OCI-LY7 (cell line): ENCODE data around the gene ATP6AP1. TPM values are rescaled to one million over a fixed set of nuclear protein-coding genes. Genes with fewer than 3 reads are reported as not detected.

Experiments
- BruUV-seq: library from RNA; stranded (reverse); fragments of 400-500 nt; replicated peaks from 2 replicates; lab custom pipeline; 2021; lab: Mats Ljungman, UMichigan
- CTCF ChIA-PET: fragments of 300-600 bp; sonication (Branson Sonifier 250); formaldehyde crosslinking; loops from one replicate; lab custom pipeline; 2022; ENCODE audit warnings: antibody characterized with exemption; ENCODE audit not compliant: unreplicated experiment; lab: Charles Lee
- POLR2A ChIA-PET: fragments of 300-600 bp; sonication (Branson Sonifier 250); formaldehyde crosslinking; loops from one replicate; lab custom pipeline; 2022; ENCODE audit warnings: antibody characterized with exemption; lab: Charles Lee
- DNase-seq: peaks from one replicate; pipeline ENCODE4 v3.0.0-alpha.2; 2015; ENCODE audit warnings: low spot score
- H2AFZ ChIP-seq: fragments of 200-600 bp; sonication (generic), shearing (Covaris generic); 2 replicates; pipeline ENCODE4 v1.6.1; 2014; ENCODE audit warnings: mild to moderate bottlenecking, antibody characterized with exemption, low read length, moderate library complexity
- H3K27ac ChIP-seq: fragments of 200-600 bp; sonication (generic); 2 replicates; pipeline ENCODE4 v1.5.1; 2014; ENCODE audit warnings: mixed run types, low read depth, mild to moderate bottlenecking, moderate library complexity, low read length, inconsistent platforms; ENCODE audit not compliant: poor library complexity, severe bottlenecking
- H3K36me3 ChIP-seq: fragments of 200-600 bp; sonication (generic); 2 replicates; pipeline ENCODE4 v1.6.1; 2014; ENCODE audit warnings: mild to moderate bottlenecking, antibody characterized with exemption, low read length, moderate library complexity, mixed read lengths; ENCODE audit not compliant: insufficient read depth
- H3K4me1 ChIP-seq: fragments of 200-600 bp; sonication (generic); 2 replicates; pipeline ENCODE4 v1.5.1; 2014; ENCODE audit warnings: mild to moderate bottlenecking, low read length; ENCODE audit not compliant: insufficient read depth, poor library complexity, severe bottlenecking
- H3K4me2 ChIP-seq: fragments of 200-600 bp; sonication (generic); 2 replicates; pipeline ENCODE4 v1.6.1; 2014; ENCODE audit warnings: mild to moderate bottlenecking, low read length
- H3K4me3 ChIP-seq: fragments of 200-600 bp; sonication (generic); 2 replicates; pipeline ENCODE4 v1.5.1; 2014; ENCODE audit warnings: mild to moderate bottlenecking, low read depth, low read length; ENCODE audit not compliant: poor library complexity, severe bottlenecking
- H3K79me2 ChIP-seq: fragments of 200-600 bp; sonication (generic); 2 replicates; pipeline ENCODE4 v1.6.1; 2016; ENCODE audit warnings: low read depth, mild to moderate bottlenecking, low read length, moderate library complexity, mixed read lengths; ENCODE audit not compliant: insufficient read depth
- H3K9me2 ChIP-seq: fragments of 200-600 bp; sonication (generic); 2 replicates; pipeline ENCODE4 v1.6.1; 2016; ENCODE audit warnings: mild to moderate bottlenecking, low read length, mixed read lengths; ENCODE audit not compliant: insufficient read depth
- H3K9me3 ChIP-seq: fragments of 200-600 bp; sonication (generic); 2 replicates; pipeline ENCODE4 v1.6.1; 2014; ENCODE audit warnings: mild to moderate bottlenecking, mixed run types, low read length, mixed read lengths
- H4K20me1 ChIP-seq: fragments of 200-600 bp; sonication (generic); 2 replicates; pipeline ENCODE4 v1.6.1; 2014; ENCODE audit warnings: mild to moderate bottlenecking, antibody characterized with exemption, low read length, moderate library complexity, mixed read lengths; ENCODE audit not compliant: insufficient read depth
- CTCF ChIP-seq: fragments of 200-600 bp; sonication (generic); conservative IDR thresholded peaks from 2 replicates; pipeline ENCODE4 v1.5.1; 2014; ENCODE audit warnings: mild to moderate bottlenecking, antibody characterized with exemption, low read length, moderate library complexity, mixed read lengths
- EZH2phosphoT487 ChIP-seq: fragments of 200-600 bp; sonication (generic); IDR thresholded peaks from 2 replicates; pipeline ENCODE4 v1.6.1; 2018; ENCODE audit warnings: low read depth, borderline replicate concordance, mild to moderate bottlenecking, mixed run types, antibody characterized with exemption, low read length, moderate library complexity, mixed read lengths
- intact Hi-C: fragments of 100-400 bp; cut with micrococcal nuclease; formaldehyde crosslinking; loops from one replicate; pipeline ENCODE4 v1.10.0; 2022; ENCODE audit not compliant: unreplicated experiment
- total RNA-seq, 2 experiments: library from RNA; depleted of rRNA in 1 of 2; stranded (reverse); fragments of >200 nt in 1 of 2; shearing (Covaris generic) in 1 of 2; gene quantifications; 2 replicates each; pipeline ENCODE4 v1.2.3, GENCODE V29; 2014 to 2022

The ATP6AP1 gene
- total RNA-seq, 2 experiments from 2014 or later = 26.4 to 39.5 TPM

DNA sequence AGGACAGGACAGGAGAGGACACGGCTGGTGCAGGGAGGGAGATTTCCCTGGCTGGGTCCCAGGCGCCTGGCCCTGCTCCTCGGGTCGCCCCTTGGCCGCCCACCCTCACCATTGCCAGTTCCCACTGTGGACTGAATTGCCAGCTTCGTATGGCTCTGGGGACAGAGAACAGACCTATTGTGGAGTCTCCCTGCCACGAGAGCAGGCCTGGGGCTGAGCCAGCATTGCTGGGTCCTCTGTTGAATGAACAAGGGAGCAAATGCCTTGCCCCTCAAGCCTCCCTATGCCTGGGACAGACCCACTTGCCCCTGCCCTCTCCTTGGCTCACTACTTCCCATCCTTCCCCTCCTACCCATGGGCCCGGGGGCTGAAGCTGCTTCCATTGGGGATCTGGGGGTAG lies 33.9 kb downstream of the ATP6AP1 start:
- intact Hi-C loops = no loop called here
- no peak for DNase-seq
- BruUV-seq = no TSS peak
- TF ChIP-seq EZH2phosphoT487 = no peak
- no peak for TF ChIP-seq CTCF
- H4K20me1 ChIP-seq = no peaks in the 10 kb centered on the region
- H3K9me3 ChIP-seq = no peaks in the 10 kb centered on the region
- no peak overlapping the region for H2AFZ ChIP-seq
- no peak overlapping the region for H3K4me2 ChIP-seq
- no peaks in the 10 kb centered on the region for H3K36me3 ChIP-seq
- ChIA-PET POLR2A (no interaction called here), CTCF (no interaction called here)
- no peak overlapping the region for H3K4me3 ChIP-seq
- no peaks in the 10 kb centered on the region for H3K79me2 ChIP-seq
- no peak overlapping the region for H3K27ac ChIP-seq
- H3K4me1 ChIP-seq = peaks cover 9% of the 10 kb centered on the region
- H3K9me2 ChIP-seq = no peaks in the 10 kb centered on the region

DNA sequence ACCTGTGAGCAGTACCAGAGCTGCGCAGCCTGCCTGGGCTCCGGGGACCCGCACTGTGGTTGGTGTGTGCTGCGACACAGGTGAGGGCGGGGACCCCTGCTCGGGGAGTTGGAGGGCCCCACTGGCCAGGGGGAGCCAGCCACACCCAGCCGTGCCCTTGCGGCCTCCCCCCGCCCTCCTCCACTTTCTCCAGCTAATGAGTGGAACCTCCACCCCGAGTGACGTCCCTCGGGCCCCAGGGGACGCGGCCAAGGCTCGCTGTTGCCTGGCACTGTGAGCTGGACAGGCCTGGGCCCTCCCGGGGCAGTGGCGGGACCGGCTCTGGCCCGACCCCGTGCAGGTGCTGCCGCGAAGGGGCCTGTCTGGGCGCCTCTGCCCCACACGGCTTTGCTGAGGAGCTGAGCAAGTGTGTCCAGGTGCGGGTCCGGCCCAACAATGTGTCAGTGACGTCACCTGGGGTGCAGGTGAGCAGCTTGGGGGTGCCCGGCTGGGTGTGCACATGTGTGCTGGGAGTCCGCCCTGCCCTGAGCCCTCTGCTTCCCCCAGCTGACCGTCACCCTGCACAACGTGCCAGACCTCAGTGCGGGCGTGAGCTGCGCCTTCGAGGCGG lies 35.2 kb downstream of the ATP6AP1 start:
- Histone ChIP-seq H3K36me3 (no peaks in the 10 kb centered on the region), H2AFZ (no peak overlapping the region), H4K20me1 (no peaks in the 10 kb centered on the region), H3K4me1 (peaks cover 5% of the 10 kb centered on the region), H3K4me3 (no peak overlapping the region), H3K9me2 (no peaks in the 10 kb centered on the region), H3K27ac (no peak overlapping the region), H3K79me2 (no peaks in the 10 kb centered on the region), H3K9me3 (no peaks in the 10 kb centered on the region), H3K4me2 (no peak overlapping the region)
- TF ChIP-seq EZH2phosphoT487 (no peak), CTCF (no peak)
- POLR2A ChIA-PET = no interaction called here
- intact Hi-C loops = no loop called here
- CTCF ChIA-PET = interaction anchor here (0.6 kb wide), 1 partner anchor 900 kb away, joined by 6 read pairs; no protein-coding TSS in a partner anchor
- no peak for DNase-seq
- BruUV-seq = no TSS peak

DNA sequence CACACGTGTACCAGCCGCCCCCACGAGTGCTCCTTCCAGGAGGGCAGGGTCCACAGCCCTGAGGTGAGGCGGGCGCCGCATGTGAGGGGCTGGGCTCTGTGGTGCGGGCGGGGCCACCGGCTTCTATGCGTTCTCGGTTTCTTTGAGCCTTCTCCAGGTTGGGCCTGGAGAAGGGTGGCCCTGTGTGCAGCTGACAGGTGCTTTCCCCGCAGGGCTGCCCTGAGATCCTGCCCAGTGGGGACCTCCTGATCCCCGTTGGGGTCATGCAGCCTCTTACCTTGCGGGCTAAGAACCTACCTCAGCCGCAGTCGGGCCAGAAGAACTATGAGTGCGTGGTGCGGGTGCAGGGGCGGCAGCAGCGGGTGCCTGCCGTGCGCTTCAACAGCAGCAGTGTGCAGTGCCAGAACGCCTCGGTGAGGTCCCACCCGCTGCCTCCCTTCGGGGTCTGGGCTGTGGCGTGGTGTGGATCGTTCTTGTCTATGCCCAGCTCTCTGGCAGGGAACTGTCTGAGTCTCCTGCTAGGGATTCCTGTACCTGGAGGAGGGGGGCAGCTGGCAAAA lies 36.4 kb downstream of the ATP6AP1 start:
- Histone ChIP-seq H4K20me1 (no peaks in the 10 kb centered on the region), H3K4me3 (no peak overlapping the region), H3K36me3 (no peaks in the 10 kb centered on the region), H2AFZ (no peak overlapping the region), H3K9me3 (no peaks in the 10 kb centered on the region), H3K4me2 (no peak overlapping the region), H3K9me2 (no peaks in the 10 kb centered on the region), H3K4me1 (no peaks in the 10 kb centered on the region), H3K27ac (no peak overlapping the region), H3K79me2 (no peaks in the 10 kb centered on the region)
- ChIA-PET CTCF (no interaction called here), POLR2A (no interaction called here)
- TF ChIP-seq EZH2phosphoT487 = no peak
- TF ChIP-seq CTCF = no peak
- BruUV-seq = no TSS peak
- no peak for DNase-seq
- intact Hi-C loops = no loop called here
